ENCODE measurements around the gene PTPN18.

DNA sequence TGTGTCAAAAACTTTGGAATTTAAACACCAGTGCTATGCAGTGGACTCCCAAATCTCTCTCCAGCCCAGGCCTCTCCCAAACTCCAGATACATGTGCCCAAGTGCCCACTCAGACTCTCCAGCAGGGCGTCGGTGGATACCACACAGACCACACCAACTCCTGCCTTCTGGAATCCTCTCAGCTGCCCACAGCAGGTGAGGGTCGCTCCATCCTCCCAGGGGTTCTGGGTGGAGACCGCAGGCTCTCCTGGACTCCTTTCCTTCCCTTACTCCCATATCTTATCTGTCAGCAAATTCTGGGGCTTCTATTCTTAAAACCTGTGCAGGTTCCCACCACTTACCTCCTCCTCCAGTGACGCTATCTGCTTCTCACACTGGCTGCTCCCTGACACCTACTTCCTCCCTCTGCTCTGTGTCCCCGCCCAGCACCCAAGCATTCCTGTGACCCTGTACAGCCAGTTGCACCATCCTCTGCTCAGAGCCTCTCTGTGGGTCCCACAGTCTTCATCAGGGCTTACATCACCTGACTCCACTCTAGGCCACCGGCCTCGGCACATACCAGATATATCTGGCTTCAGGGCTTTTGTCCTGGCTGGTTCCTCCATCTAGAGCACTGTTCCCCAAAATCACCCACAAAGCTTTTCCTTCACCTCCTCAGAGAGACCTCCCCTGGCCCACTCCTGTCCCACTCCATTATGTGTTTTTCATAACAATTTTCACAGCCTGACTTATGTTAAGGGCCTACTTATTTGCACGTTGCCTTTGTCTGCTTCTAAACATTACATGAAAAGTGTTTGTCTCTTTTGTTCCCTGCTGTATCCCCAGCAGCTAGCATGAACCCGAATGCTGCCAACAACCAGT lies 15.7 kb upstream of the PTPN18 start:
- TF ChIP-seq CTBP1 (IDR thresholded peaks at IDR 0.05; ENCODE audit: borderline replicate concordance) (no peak), FOXK2 (IDR thresholded peaks at IDR 0.05) (no peak), FOXA1 (IDR thresholded peaks at IDR 0.05) (no peak), FOXM1 (IDR thresholded peaks at IDR 0.05; ENCODE audit: borderline replicate concordance) (no peak), TARDBP (IDR thresholded peaks at IDR 0.05) (no peak)

Data from HEK293T (cell line).